C1 segment of cervical spinal cord (tissue), 14 donors: ENCODE results near the gene AGAP1.

Experiments used
- DNase-seq, 14 donors: peaks; one replicate each; lab custom pipeline; 2025; lab: John Stamatoyannopoulos, UW

AGAP1 gene

DNA sequence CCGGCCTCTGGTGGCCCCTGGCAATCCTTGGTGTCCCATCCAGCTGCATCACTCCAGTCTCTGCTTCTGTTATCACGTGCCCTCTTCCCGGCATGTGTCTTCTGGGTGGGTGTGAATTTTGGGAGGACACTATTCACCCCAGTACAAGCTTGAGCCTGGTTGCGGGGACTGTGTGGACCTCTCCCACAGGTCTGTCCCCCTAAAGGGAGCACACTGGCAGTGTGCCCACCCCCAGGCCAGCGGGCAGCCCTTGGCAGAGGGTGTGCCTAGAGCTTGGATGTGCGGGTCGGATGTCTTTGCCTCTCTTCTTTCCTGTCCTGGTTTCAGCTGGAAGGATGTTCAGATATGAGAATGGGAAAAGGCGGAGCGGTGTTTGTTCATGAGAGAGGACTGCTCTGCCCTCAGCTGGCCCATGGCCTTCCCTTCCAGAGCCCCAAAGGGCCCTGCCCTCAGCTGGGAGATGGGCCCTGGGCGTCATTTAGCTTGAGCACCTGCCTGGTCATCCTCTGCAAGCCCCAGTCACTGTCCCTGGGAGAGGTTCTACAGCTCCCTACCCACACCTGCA lies 73.2 kb downstream of the AGAP1 start:
- DNase-seq, result peak in 1 of 14 donors; percentile 15

DNA sequence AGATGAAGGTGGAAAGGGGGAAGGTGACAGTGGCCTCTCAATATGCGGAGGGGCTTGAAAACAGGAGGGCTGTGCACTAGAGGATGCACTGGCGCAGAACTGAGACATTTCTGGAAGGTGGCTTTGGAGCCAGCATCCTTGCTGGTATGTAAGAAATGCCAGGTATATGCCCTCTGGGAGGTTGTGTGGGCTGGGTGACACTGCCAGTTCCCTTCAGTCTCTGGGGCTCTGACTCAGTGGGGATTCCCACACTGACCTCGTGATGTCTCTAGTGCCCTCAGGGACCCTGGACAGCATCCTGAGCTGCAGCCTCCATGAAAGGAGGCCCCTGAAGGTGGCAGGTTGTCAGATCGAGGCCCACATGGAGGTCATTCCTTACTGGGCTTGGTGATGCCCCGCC lies 74.0 kb downstream of the AGAP1 start:
- DNase-seq, result no peak

DNA sequence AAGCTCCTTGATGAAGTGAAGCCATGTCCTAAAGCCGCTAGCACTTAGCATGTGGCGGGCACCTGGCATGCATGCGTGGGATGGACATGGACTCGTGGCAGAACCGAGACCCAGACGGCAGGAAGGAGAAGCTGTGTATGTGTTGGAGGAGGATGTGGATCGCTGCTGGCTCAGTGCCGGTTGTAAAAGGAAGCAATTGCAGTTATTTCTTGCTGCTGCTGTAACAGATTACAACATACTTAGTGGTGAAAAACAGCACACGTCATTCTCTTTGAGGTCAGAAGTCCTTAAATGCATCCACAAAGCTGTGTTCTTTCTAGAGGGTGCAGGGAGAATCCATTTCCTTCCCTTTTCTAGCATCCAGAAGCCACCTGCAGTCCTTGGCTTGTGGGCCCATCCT lies 74.6 kb downstream of the AGAP1 start:
- DNase-seq, result no peak

DNA sequence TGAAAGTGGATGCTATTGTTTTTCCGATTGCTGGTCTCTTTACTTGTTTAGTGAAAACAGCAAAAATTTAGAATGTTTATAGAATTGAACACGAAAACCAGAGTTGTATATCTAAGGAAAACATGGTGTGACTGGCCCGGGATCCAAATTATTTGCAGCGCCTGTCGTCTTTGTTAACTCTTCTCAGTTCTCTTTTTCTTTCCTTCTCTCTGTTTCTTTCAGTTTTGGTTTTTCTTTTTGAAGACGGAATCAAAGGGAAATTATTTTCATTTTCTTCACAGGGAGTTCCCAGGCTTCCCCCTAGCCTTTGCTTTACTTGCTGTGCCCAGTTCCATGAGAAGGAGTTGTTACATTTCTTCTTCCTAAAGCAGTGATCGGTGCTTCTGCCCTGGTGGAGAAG lies 76.0 kb downstream of the AGAP1 start:
- no peak for DNase-seq

DNA sequence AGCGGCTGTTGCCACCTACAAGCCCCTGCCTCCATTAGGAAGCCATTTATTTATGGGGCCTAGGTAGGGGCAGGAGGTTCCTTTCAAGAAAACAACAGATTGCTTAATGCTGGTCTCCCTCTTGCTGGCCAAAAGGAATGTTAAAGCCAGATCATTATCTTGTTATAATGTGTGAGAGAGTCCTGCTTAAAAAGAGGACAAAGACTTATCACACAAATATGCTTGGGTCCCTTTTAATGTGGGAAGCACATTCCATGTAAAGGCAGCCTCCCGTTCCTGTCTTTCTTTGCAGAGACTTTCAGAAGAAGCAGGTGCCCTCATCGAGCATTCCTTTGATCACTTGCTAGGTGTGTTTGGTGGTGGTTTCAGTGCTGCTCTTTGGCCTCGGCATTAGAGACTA lies 76.4 kb downstream of the AGAP1 start:
- DNase-seq, result no peak

DNA sequence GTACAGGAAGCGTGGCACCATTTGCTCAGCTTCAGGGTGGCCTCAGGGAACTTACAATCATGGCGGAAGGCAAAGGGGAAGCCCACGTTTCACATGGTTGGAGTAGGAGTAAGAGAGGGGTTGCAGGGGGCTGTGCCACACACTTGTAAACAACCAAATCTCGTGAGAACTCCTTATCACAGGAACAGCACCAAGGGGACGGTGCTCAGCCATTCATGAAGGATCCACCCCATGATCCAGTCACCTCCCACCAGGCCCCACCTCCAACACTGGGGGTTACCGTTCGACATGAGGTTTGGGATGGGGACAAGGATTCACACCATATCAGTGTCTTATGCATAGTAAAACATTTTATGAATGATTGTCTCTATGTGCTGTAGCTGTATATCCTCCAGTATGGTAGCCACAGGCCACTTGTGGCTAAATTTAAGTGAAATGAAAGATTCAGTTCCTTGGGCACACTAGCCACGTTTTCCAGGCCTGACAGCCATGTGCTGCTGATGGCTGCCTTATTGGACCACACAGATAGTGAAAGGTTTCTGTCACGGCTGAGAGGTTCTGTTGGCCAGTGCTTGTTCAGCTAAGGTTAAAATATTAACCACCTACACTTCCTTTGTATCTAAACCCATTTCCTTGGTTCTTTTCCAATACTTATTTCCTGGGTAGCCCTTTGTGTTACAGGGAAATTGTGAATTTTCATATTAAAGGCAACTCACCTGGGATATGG lies 77.3 kb downstream of the AGAP1 start:
- DNase-seq, result no peak

DNA sequence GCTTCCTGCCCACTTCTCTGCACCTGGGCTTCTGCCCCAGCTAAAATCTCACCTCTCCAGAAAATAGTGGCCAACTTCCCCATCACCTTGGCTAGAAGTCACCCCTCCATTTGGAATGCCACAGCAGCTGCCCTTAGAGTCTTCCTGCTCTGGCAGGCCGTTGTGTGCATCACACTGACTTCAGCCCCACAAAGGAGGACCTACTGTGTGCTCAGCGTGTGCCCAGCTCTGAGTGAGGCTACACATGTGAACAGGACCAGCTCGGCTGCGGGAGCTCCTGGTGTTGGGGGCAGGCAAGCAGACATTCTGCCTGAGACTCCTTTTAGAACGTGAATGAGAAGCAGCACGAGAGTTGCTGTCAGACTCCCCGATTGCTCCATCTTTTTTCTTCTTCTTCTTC lies 78.7 kb downstream of the AGAP1 start:
- no peak for DNase-seq

DNA sequence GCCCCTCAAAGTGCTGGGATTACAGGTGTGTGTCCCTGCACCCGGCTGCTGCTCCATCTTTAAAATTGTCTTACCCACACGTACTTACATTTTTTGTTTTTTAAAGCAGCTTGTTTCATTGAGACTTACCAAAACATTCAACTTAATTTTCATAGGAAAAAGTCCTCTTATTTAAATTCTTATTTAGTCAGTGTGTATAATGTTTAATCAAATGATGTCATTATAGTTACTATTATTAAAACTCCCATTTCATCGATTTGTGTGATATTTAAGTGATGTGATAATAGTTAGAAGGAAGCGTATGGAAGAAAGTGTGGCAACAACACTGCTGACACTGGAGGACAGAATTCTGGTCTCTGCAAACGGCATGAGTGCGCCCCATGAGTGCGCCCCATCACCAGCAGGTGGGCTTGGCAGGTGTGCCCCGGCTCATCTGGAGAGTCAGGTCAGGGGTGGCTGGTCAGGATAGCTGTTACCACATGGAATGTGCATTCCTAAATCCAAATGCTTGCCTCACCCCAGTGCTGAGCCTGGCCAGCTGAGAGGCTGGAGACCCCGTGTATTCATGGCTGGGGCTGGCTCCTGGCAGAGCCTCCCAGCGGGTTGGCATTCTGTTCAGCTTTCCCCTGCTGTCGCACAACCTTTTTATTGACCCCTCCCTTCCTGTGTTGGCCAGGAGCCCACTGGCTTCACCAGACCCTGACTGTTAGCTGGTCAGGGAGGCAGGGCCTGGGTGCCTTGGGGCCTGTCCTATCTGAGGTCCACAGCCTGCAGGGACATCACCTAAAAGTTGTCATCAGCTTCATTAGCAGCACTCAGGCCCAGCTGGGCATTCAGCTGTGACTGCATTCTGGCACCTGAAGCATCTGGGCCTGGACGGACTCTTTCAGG lies 79.7 kb downstream of the AGAP1 start:
- DNase-seq, result no peak

DNA sequence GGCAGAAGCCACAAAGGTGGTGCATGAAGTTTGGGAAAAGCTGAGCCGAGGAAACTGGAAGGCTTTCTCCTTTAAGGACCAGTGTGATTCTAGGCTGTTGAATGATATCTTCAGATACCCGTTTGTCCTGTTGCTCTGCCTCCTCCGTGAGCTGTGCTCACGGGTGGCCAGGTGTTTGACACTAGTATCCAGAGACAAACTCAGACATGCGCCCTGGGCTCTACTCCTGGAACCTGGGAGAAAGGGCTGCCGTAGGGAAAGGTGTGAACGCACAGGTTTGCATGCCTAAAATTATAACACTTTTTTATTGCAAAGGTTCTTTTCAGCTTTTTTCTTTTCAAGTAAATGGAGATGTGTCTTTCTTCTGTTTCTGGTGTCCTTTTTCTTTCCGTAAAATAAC lies 81.6 kb downstream of the AGAP1 start:
- no peak for DNase-seq

DNA sequence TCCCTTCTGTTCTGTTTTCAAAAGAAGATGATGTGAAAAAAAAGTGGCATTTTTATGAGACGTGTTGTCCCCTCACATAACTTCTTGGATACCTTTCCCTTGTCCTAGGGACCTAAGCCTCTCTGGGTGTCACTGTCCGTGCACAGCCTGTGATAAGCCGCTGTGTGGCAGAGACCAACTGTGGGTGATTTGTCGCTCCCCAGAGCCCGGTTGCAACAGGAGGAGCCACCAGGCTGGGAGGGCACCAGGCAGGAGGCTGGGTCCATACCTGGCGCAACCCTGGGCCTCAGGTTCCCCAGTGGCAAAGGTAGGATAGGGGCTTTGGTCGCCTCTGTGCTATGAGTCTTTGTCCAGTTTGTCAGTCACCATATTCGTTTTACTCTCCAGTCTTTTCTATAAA lies 82.1 kb downstream of the AGAP1 start:
- DNase-seq, result peak in 1 of 14 donors; percentile 18

DNA sequence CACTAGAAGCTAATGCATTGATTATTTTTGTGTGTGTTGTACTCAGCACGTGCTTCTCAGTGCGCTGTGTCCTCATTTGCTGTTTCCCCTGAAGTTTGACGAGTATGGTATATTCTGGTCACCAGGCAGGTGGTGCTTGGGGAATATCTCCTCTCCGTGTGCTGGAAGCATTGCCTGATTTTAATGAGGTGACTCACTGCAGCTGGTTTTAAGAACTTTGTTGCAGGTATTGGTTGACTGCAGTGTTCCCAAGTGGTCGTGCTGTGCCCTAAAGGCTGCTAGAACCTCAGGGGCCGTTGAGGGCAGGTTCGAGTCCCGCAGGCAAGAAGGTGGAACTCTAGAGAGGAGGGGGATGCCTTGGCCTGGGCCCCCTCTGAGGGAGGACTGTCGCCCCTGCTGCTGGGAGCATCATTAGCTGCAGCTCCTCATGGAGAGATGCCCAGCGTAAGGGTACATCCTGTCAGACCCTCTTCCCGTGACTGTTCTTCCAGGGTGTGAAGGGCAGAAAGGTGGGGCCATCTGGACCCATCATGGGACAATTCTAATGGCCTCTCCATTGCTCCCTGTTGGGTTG lies 82.6 kb downstream of the AGAP1 start:
- no peak for DNase-seq

DNA sequence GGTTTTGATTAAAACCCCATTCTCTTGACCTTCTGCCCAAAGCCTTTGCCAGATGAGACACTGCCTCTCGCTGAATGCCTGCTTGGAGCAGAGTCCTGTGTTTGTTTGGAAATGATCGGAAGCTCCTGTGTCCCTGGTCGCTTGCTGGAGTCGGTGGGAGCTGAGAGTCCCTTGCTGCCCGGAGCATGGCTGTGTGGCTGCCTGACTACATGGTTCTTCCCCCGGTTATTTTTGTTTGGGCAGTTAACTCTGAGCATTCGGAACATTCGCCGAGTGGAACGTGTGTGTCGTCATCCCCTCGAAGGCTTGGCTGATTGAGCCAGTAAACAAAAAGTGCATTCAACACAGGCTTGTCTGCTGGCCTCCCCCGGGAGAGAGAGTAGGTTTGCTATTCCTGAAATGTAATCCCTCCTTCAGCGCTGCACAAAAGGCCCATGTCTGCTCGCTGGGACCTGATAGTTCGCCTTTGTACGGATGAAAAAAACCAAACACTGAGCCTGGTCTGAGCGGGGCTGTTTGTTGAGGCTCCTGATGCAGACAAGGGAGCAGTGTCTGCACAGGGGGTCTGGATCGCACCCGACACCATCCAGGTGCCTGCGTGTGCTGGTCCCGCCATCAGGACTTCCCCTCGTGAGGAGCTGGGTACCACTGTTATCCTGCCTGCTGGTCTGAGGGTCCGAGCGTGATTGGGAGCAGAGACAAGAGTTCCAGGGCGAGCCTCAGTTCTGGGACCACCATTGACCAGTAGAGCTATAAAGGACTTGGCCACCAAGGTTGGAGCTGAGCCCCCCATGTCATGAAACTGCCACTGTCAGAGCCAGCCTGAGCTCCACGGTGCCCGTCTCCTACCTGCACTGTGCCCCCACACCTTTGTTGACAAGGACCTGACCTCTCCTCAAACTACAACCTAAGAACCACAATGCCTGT lies 83.8 kb downstream of the AGAP1 start:
- DNase-seq, result peak in 12 of 14 donors; percentile 29 to 81 (median 66)

DNA sequence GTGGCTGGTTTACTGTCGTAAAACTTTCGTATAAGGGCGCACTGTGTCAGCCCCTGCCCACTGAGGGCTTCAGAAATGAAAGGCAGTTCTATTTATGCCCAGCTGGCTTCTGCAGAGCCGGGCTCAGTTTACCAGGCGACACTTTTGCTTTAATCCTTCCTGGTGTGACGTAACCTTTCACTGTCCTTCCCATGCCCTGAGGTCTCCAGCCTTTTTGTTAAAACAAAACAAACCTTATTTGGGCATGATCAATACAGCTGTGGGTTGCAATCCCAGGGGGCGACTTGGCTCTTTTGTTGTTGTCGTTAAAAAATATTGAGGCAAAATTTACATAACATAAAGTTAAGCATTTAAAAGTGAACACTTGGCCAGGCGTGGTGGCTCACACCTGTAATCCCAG lies 85.3 kb downstream of the AGAP1 start:
- DNase-seq, result no peak

DNA sequence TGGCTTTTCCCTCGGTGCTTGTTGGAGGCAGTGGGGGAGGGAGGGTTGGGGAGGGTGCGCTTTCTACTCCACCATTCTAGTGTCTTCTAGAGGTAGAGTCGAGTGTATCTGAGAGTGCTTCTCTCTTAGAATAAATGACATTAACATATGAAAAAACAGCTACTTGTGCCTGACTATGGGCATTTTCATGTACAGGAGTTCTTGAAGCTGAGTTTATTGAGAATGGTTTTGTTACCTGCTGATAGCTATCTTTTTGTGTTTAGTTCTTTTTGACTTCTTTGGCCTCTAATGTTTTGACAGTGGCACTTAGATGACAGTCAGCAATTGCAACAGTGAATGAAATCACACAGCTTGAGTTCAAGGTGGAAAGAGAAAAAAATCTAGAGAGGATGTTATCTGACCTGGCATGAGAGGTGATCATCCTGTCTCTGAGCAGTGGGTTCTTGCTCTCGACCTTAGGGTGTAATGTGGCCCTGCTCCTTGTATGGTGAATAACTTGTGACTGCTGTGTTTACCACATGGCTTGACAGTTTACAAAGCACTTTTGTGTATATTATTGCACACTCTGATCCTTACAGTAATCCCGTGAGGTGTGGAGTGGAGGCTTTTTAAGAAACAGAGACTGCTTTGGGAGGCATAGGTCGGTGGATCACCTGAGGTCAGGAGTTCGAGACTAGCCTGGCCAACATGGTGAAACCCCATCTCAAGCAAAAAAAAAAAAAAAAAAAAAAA lies 86.7 kb downstream of the AGAP1 start:
- no peak for DNase-seq

DNA sequence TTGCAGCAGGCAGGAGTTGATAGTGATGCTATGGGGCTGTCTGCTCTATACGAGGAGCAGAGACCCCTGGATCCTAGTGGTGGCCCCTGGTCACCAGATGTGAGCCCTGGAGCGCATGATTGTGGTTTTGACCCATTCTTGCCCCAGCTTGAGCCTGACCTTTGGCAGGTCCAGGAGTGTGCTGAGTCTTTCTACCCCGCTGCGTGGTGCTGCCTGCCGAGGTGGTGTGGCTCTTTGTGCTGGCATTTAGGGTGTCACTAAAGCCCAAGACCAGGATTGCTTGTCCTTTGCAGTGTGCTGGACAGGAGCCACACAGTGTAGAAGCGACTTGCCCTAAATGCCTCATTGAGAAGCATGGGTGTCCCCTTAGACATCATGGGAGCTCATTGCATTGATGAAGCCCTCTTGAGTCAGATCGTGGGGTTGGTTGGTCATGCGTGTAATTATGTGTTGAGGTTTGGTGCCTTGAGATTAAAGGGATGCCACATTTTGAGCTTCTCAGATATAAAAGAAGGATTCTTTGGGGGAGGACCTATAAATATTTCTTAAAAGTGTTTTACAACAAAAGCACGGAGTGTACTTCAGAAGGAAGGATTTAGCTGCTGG lies 88.3 kb downstream of the AGAP1 start:
- no peak for DNase-seq

DNA sequence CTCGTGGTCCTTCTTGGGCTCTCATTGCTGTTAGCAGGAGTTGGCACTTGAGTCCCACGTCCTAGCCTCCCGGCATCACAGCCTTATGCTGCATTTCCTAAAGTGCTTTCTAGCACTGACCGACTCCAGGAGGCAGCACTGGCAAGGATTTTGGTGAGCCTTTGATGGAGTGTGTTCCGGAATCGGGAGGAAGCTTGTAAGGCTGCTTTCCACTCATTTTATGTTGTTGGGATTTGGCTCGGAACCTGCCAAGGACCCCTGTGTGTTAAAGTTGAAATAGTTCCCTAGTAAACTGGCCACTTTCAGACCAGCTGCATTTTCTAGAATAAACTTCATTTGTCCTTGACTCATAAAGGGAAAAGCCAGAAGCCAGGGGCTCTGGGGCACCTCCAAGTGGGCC lies 88.9 kb downstream of the AGAP1 start:
- DNase-seq, result no peak

DNA sequence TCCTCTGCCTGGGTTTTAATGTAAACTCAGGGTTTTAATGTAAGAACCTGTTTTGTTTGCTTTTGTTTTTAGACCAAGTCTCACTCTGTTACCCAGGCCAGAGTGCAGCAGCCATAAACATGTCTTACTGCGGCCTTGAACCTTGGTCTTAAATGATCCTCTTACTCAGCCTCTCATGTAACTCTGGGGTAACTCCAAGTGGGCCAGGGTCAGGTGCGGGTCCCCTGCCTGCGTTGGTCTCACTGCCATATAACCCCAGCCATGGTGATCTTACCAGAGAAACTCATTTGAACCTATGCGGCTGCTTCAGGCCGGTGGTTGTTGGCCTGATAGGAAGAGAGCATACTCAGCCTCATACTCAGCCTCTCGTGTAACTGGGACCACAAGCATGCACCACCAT lies 89.3 kb downstream of the AGAP1 start:
- no peak for DNase-seq

DNA sequence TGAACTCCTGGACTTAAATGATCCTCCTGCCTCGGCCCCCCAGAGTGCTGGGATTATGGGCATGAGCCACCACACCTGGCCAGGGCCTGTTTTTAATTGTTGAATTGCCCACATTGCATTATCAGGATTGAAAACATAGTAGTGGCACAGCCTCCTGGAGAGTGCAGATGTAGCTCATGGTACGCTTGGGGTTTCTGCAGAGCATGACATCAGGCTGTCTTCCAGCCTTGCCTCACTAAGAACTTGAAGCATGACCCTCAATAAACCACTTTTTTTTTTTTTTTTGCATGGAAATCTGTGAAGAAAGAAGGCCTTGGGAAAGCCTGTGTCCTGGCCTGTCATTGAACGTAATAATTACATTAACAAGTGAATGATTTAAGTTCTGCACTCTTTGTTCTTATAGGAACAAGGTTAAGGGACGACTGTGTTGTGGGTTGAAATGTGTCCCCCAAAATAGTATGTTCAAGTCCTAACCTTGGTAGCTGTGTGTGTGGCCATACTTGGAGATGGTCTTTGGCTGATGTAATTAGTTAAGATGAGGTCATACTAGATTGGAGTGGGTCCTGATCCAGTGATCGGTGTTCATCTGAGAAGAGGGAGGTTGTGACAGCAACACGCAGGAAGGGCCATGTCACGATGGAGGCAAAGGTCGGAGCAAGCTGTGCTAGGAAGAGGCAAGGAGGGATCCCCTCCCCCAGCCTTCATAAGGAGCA lies 90.2 kb downstream of the AGAP1 start:
- no peak for DNase-seq

DNA sequence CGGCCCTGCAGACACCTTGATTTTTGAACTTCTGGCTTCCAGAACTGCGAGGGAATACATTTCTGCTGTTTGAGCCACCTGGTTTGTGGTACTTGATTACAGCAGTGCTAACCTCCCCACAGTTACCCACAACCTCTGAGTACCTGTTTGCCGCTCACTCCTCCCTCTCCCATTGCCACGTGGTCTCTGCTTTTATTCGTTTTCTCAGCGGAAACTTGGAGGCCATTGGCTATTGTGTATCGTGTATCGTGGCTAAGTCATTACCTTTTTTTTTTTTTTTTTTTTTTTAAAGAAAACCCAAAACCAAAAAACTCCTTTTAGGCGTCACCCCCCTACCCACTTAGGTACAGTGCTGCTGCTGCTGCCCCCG lies 90.8 kb downstream of the AGAP1 start:
- no peak for DNase-seq

DNA sequence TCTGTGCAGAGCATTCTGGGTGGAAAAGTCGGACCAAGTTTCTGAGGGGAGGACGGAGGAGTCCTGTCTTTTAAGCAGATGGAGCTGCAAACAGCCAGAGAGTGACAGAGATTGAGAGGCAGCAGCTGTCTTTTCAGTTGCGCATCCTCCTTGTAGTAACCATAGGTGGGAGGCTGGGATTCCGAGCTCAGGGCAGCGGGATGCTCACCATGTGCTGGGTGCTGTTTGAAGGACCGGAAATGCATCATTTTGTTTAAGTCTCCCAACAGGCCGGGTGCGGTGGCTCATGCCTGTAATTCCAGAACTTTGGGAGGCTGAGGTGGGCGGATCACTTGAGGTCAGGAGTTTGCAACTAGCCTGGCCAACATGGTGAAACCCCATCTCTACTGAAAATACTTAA lies 93.4 kb downstream of the AGAP1 start:
- DNase-seq, result no peak
